ENCODE measurements around the gene HHATL.

HHATL gene

DNA sequence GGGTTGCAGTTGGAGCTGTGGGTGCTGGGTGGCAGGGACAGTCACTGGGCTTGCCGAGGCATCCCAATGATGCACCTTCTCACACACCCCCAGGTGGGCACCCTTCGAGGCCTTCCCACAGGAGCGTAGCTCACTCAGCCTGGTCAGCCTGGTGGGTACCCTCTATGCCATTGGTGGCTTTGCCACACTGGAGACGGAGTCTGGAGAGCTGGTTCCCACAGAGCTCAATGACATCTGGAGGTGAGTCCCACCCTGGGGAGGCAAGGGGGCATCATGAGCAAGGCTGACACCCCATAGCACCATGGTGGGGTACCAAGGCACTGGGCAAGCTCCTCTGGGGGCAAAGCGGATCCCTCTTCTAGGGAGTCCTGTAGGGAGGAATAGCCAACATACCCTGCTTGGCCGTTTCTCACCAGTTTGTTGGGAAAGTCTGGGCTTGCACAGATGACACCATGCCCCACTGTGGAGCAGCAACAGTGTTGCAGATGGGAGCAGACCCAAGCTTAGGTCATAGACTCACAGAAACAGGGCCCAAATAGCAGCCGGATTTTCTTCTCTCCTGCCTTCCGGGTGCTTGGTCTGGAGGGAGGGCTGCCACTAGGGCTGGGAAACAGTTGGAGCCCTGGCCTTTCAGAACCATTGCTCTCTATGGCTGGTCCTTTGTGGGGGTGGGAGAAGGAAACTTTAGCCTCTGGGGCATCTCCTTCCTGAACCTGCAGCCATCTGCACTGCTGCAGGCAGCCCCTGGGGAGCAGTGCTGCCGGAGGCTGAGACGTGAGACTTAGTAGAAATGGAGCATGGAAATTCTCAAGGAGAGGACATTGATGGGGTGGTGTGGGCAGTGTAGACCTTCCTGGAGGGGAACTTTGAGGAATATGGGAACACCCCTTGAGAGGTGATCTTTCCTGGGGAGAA, 11.6 kb downstream of the HHATL start:
- H3K27ac ChIP-seq: no peak overlapping the region
- TF ChIP-seq, protein P1, sequence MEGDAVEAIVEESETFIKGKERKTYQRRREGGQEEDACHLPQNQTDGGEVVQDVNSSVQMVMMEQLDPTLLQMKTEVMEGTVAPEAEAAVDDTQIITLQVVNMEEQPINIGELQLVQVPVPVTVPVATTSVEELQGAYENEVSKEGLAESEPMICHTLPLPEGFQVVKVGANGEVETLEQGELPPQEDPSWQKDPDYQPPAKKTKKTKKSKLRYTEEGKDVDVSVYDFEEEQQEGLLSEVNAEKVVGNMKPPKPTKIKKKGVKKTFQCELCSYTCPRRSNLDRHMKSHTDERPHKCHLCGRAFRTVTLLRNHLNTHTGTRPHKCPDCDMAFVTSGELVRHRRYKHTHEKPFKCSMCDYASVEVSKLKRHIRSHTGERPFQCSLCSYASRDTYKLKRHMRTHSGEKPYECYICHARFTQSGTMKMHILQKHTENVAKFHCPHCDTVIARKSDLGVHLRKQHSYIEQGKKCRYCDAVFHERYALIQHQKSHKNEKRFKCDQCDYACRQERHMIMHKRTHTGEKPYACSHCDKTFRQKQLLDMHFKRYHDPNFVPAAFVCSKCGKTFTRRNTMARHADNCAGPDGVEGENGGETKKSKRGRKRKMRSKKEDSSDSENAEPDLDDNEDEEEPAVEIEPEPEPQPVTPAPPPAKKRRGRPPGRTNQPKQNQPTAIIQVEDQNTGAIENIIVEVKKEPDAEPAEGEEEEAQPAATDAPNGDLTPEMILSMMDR (IDR thresholded peaks at IDR 0.05): no peak
- no peak overlapping the region for H3K4me3 ChIP-seq
- DNase-seq (ENCODE audit: low spot score): no peak

DNA sequence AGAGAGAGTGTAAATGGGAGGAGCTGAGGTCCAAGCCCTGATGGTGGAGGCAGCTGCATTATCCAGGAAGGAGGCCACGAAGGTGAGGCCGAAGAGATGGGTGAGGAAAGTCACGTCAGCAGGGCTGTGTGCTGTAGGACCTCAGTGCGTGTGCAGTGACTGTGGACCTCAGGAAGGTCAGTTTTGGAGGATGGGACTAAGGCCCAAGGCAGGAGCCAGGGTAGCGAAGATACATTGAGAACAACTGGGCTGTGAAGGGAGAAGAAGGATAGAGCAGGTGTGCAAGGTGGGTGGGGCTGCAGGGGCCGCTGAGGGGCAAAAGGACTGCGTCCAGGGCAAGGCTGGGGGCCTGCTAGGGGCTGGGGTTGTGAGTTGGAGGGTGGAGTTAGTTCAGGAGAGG, 12.4 kb downstream of the HHATL start:
- no peak for DNase-seq (ENCODE audit: low spot score)
- Histone ChIP-seq H3K27ac (no peak overlapping the region), H3K4me3 (no peak overlapping the region)
- TF ChIP-seq, protein P1 (IDR thresholded peaks at IDR 0.05): no peak

- DNase-seq (ENCODE audit: low spot score): no peak
- Histone ChIP-seq H3K4me3 (no peak overlapping the region), H3K27ac (no peak overlapping the region)
- TF ChIP-seq, protein P1 (IDR thresholded peaks at IDR 0.05): no peak
Observed at GRCh38 chr3:42689421-42690014, 13.1 kb downstream of the HHATL start.

- no peak for DNase-seq (ENCODE audit: low spot score)
- TF ChIP-seq, protein P1 (IDR thresholded peaks at IDR 0.05): no peak
- no peak overlapping the region for H3K4me3 ChIP-seq
- H3K27ac ChIP-seq: no peak overlapping the region
Observed at GRCh38 chr3:42688487-42689420, 13.8 kb downstream of the HHATL start.

DNA sequence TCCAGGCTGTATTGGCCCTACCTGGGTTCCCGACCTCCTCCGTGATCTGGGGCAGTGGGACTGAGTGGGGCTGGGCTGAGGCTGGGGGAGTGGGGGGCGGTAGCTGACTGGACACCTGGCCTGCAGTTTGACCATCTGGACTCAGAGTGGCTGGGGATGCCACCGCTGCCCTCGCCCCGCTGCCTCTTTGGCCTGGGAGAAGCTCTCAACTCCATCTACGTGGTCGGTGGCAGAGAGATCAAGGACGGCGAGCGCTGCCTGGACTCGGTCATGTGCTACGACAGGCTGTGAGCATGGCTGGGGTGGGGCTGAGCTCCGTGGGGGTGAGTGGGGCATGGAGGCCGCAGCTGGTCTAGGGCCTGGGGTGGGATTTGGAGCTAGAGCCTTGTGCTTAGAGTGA, 14.6 kb downstream of the HHATL start:
- Histone ChIP-seq H3K27ac (no peak overlapping the region), H3K4me3 (no peak overlapping the region)
- TF ChIP-seq, protein P1 (IDR thresholded peaks at IDR 0.05): no peak
- DNase-seq (ENCODE audit: low spot score): no peak

- TF ChIP-seq, protein P1 (IDR thresholded peaks at IDR 0.05): no peak
- no peak overlapping the region for H3K27ac ChIP-seq
- no peak overlapping the region for H3K4me3 ChIP-seq
- no peak for DNase-seq (ENCODE audit: low spot score)
Observed at GRCh38 chr3:42686832-42687650, 15.6 kb downstream of the HHATL start.

All from coronary artery (tissue), 2 donors.